Astrocyte of the spinal cord (primary cell): Measurements from ENCODE around the gene TSG101.

Source experiments
- DNase-seq: peaks from one replicate; pipeline ENCODE4 v3.0.0; 2011; ENCODE audit warnings: low read depth, low spot score
- H3K4me3 ChIP-seq: 2 replicates; pipeline ENCODE4 v1.5.1; 2011; ENCODE audit warnings: low read depth, mild to moderate bottlenecking, low read length, moderate library complexity
- in situ Hi-C: cut with HindIII; loops from 2 replicates; pipeline ENCODE4 v1.10.0; 2017; ENCODE audit warnings: low sequenced_read_pairs
- TF ChIP-seq, protein P1 (sequence below): IDR thresholded peaks from 2 replicates; pipeline ENCODE4 v1.5.1; 2012; ENCODE audit warnings: low read depth, mild to moderate bottlenecking, low read length, inconsistent platforms

Gene TSG101

DNA sequence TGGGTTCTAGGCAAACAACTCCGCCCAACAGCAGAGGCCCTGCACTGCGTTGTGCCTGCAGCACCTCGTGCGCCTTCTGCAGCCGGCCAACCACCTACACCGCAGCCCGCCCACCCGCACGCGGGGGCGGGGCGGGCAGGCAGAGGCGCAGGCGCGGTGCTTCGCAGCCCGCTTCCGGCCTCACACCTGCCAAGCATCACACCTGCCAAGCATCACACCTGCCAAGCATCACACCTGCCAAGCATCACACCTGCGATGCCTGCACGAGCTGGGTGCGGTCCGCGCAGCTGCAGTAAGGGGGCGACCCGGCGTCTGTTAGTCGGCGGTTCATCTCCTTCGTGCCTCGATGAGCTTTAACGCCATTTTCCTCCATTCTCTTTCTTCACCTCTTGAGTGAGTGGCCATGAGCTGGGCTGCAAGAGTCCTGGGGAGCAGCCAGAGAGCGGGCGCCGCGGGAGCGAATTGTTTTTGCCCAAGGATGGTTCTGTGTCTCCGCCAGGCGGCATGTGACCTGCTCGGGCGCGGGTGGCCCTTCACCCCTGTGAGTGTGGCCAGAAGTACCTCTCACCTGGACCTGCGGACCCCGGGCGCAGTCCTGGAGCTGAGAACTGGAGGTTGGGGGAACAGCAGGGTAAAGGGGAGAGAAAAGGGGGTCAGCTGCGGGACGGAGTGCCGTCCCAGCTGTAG, 70.9 kb downstream of the TSG101 start, which contains the start of gene LDHAL6A:
LDHAL6A (plus strand) TSS at position 171 of the 687 bp plus-strand sequence. CDS start 825 bp downstream, outside the sequence.
- TF ChIP-seq, protein P1, sequence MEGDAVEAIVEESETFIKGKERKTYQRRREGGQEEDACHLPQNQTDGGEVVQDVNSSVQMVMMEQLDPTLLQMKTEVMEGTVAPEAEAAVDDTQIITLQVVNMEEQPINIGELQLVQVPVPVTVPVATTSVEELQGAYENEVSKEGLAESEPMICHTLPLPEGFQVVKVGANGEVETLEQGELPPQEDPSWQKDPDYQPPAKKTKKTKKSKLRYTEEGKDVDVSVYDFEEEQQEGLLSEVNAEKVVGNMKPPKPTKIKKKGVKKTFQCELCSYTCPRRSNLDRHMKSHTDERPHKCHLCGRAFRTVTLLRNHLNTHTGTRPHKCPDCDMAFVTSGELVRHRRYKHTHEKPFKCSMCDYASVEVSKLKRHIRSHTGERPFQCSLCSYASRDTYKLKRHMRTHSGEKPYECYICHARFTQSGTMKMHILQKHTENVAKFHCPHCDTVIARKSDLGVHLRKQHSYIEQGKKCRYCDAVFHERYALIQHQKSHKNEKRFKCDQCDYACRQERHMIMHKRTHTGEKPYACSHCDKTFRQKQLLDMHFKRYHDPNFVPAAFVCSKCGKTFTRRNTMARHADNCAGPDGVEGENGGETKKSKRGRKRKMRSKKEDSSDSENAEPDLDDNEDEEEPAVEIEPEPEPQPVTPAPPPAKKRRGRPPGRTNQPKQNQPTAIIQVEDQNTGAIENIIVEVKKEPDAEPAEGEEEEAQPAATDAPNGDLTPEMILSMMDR = no peak
- in situ Hi-C loops = no loop called here
- no peak for DNase-seq
- no peak within 1 kb of the TSS for H3K4me3 ChIP-seq

DNA sequence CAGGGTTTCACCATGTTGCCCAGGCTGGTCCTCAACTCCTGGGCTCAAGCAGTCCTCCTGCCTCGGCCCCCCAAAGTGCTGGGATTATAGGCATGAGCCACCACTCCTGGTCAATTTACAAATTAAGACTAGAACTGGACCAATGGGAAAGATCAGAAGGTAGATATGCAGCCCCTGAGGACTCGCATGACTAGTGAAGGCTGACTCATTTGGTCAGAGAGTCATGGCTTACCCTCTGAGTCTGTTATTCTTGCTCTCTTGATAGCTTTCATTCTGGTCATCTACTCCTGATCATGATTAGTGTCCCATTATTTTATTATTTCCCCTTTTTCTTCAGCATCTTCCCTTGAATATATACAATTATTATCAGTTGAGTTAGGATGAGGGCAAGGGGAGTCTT, 73.8 kb downstream of the TSG101 start:
- TF ChIP-seq, protein P1 = no peak
- in situ Hi-C loops = no loop called here
- H3K4me3 ChIP-seq = no peak overlapping the region
- peak; percentile 4 for DNase-seq

DNA sequence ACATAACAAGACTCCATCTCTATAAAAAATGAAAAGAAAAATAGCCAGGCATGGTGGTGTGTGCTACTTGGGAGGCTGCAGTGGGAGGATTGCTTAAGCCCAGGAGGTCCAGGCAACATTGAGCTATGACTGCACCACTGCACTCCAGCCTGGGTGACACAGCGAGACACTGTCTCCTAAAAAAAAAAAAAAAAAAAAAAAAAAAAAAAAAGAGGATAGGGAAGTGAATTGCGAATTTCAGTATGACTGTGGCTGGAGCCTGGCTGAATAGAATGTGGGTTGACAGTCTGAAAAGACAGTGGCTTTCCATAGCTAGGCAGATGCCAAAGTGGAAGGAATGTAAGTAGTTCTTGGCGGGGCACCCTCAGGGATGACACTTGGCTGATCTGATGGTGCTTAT, 77.5 kb downstream of the TSG101 start:
- no peak overlapping the region for H3K4me3 ChIP-seq
- TF ChIP-seq, protein P1 = no peak
- in situ Hi-C loops = no loop called here
- no peak for DNase-seq

DNA sequence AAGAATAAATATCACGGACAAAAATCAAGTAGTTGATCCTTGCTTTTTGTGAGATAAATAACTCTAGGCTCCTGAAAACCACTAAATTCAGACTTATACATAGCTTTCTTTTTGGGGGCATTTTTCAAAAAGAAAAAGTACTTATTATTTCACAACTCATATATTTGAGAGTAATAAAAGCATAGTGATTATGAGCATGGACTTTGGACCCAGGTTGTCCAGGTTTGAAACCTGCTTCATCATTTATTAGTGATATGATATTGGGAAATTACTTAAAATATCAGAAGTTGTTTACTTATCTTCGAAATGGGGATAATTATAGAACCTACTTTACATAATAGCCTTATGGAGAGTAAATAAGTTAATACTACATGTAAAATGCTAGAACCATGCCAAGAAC, 88.1 kb downstream of the TSG101 start:
- no peak overlapping the region for H3K4me3 ChIP-seq
- in situ Hi-C loops = no loop called here
- no peak for DNase-seq
- TF ChIP-seq, protein P1 = no peak
